Left cardiac atrium (tissue), 4 donors: ENCODE measurements around the gene ITGA7. TPM values are rescaled to one million over a fixed set of nuclear protein-coding genes. Genes with fewer than 3 reads are reported as not detected.

ENCODE experiments used
- ATAC-seq, 2 donors: fragments of 200-7000 bp; cut with Tn5 transposase; one replicate each; pipeline ENCODE4 v1.9.1; 2020; ENCODE audit warnings: mild to moderate bottlenecking in 2 of 2, moderate library complexity in 2 of 2
- DNase-seq: peaks from one replicate; pipeline ENCODE4 v3.0.0-alpha.2; 2020
- intact Hi-C, 2 donors: fragments of 100-400 bp; cut with DNase I; formaldehyde crosslinking; loops; one replicate each; pipeline versions ENCODE4 v1.14.1 to v1.15.1; 2022 to 2023
- total RNA-seq, 2 donors: library from RNA; stranded (reverse); fragmentation: NEBNext Ultra II Directional; extraction: Animal tissue kit (Norgen Biotek cat#: 25700); gene quantifications; one replicate each; pipeline ENCODE4 v1.2.1, GENCODE V29; 2021
- donor health status: DM: no; HTN: yes; CAD: no.
- donor health status: DM: no; HTN: yes; CAD: no; lungs with severe emphysema.
- donor health status: DM: yes; HTN: yes; CAD: no.
- donor health status: Dilated cardiomyopathy.

The ITGA7 gene
- total RNA-seq, 2 donors from 2014 or later: 395 to 448 TPM

DNA sequence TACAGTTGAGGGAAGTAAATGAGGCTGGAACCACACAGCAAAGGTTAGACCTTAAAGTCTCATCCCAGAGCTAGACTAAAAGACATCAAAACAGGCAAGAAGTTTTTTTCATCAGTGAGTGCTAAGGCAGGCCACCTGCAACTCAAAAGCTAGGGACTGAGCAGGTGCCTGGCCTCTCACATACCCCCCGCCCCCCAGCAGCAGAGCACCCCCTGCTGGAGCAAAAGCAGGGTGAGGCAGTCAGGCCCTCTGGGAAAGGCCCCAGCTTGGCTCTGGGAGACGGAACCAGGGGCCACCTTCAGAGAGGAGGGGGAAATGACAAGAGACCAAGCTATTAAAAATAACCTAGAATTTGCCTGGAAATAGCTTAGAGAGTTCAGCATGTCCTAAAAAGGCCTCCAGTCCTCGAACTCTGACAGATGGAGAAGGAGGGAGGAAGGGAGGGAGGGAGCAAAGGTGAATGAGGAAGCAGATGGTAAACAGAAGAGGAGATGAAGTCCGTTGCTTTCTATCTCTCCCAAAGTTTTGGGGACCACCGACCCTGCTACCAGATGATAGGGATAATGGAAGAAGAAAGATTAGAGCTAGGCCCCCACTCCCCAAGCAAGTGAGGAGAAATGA lies 1.8 kb downstream of the ITGA7 start:
- peak; percentile 19 for DNase-seq
- intact Hi-C loops: no loop called here
- no peak for ATAC-seq

DNA sequence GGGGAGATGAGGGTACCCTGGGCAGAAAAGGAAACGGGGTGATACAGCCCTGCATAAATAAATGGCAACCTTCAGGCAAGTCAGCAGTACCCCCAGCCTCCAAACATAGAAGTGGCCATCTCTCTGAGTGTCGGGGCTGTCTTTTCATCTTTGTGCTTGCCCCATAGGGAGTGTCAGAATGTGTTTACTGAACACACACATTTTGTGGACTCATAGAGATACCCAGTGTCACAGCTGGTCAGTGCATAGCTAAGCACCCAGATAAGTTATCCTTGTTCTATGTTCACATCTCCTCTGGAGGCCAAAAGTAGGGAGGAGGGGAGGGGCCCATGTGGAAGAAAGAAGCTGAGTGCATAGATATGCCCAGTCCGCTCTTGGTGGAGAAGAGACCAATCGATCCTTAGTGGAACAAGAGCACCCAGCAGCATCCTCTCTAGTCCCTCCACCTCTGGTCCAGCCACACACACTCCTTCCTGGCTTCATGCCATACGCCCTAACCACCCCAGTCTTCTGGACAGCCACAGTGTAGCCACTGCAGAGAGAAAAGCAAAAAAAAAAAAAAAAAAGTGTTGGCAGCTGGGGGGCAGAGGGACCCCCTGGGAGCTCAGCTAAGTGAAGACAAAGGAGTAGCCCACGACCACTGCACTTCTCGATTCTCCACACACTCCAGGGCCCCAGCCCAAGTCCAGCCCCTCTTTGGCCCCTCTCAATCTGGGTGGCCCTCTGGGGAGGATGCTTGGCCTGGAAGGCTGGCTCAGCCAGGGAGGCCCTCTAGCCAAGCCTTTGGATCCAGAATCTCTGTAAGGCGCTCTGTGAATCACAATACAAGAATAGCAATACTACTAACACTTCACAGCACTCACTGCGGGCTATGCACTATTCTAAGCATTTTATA lies 2.6 kb downstream of the ITGA7 start:
- peak; percentile 2 to 6 for ATAC-seq
- peak; percentile 26 for DNase-seq
- intact Hi-C loops: no loop called here

DNA sequence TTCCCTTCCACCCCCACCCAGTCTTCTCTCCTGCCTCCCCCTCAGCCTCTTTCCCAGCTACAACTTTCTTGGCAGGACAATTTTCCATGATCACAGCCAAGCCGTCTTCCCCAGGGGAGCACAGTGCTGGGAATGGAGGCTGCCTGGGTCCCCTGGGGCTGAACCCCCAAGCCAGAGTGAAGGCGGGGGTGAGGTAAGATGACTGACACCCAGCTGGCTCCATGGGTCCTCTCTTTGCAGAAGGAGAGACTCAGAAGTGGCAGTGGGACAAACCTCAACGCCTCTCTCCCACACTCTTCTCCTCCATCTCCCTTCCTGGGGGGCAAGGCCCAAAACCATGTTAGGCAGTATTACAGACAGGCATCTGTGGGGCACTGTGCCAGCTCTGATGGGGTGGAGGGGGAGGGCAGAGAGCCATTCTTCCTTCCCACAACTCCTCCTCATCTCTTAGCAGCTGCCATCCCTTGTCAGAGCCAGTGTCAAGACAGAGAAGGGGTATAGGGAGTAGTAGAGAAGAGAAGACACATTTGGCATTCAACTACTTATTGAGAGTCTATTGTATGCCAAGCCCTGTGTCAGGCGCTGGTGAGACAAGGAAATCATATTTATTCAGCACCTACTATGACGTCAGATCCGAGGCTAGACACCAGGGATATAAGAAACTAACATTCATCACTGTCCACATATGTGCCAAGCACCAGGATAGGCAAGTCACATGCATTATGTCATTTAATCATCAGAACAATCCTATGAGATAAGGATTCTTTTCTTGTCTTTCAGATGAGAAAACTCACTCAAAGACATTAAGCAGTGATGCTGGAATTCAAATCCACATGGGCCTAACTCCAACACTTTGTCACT lies 3.6 kb downstream of the ITGA7 start:
- ATAC-seq (peak; percentile 1 to 13), DNase-seq (peak; percentile 38)

DNA sequence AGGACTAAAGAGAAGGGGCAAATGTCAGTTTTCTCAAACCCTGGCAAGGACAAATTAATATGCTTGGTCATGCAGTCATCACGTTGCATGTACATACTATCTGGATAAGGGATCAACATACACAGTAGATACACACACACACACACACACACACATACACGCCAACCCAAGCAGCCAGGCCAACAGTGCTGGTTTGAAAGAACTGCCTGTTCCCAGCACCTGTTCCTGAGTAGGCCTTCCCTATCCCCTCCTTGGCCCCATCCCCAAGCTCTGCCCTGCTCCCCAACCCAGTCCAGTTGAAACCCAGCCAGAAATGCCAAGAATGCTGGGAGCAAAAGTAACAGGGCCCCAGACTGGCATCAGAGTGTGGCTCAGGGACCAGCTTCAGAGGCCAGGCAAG lies 4.4 kb downstream of the ITGA7 start:
- intact Hi-C loops: no loop called here
- ATAC-seq (peak; percentile 9 to 29), DNase-seq (peak; percentile 48)

More for the DNA sequence above, 3.6 kb downstream of the ITGA7 start:
- intact Hi-C loops: no loop called here

DNA sequence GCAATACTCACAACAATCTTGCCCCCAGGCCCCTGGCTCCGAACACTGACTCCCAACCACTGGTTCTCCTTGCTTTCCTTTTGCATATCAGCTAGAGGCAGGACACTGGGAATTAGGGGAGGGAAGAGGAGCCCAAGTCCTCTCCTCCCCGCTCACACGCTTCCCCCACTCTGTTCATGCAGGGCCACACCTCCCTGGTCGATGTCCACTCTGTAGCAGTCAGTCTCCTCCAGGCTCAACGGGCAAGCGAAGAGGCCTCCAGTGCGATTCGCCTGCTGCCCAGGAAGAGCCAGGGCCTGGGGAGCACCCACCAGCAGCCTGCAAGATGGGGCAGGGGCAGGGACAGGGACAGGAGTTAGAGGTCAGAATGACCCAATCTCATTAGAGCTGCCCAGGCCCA lies 4.8 kb downstream of the ITGA7 start:
- intact Hi-C loops: no loop called here
- DNase-seq (peak; percentile 18), ATAC-seq (peak in 1 of 2 donors; percentile 0)

DNA sequence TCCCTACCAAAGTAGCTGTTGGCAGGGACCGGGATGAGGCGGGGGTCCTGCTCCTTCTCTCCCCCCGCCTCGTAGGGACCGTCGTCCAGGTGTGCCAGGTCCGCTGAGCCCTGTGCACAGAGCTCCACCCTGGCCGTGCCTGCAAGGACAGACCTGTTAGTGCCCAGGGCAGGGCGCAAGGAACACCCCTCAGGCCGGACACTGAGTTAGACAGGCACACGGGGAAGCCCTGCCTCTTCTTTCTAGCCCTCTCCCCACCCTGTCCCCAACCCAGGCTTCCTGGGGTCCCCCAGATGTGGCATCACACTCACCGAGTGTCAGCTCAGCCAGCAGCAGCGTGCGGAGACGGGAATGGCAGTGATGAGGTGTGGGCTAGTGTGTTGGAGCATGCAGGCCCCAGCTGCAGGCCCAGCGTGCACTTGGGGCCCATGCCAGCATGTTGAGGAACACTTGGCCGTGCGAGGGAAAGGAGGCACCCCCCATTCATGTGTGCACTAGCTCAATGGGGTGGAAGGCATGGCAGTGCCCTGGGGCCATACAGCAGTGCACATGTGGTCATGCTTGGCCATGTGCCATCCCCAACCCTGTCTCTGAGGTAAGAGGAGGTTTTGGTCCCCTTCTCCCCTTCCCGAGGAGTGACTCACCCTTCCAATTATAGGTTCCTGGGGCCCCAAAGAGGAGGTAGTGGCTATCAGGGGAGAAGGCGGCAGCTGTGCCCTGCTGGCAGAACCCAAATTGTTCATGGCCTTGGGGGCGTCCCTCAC lies 7.3 kb downstream of the ITGA7 start:
- no peak for DNase-seq
- intact Hi-C loops: no loop called here

DNA sequence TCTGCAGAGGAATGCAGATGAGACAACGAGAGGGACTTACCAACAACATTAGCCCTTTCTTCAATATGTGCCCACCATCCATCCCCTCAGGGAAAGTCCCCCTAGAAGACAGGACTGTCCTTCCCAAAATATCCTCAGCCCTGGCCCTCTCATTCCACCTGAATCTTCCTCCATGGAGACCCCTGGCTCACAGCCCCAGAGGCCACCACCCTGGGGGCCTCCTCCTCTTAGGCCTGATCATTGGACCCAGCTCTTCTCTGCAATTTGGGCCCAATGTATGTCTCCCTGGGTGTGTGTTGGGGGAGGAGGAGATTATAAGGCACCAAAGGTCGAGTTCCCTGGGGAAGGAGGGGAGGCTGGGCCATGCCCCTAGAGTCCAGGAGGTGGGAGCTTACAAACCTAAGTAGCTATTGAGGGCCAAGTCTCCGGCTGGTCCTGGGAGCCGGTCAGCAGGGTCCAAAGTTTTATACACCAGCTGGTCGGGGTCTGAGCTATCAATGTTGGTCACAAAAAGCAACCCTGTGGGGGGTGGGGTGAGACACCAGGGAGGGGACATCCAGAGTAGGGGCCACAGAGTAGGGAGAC lies 8.1 kb downstream of the ITGA7 start:
- ATAC-seq: no peak
- no peak for DNase-seq
- intact Hi-C loops: no loop called here

More for the DNA sequence above, 7.3 kb downstream of the ITGA7 start:
- ATAC-seq: peak in 1 of 2 donors; percentile 27

DNA sequence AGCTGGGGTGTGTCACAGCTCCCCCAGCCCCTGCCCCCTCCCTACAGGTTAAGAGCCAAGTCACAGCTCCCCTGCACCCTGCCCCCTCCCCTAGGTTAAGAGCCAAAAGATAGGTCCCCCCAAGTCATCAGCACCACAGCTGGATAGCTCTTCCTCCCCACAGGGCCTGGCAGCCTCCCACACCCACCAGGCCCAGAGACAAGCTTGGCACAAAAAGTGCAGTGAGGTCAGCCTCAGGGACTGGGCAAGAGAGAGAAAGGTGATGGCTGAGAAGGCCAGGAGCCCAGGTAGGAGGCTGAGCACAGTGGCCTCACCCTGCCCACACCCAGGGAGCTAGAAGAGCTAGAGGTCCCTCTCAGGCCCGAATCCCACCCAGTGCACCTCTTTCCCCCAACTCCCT lies 8.7 kb downstream of the ITGA7 start:
- no peak for DNase-seq
- intact Hi-C loops: no loop called here
- ATAC-seq: no peak

DNA sequence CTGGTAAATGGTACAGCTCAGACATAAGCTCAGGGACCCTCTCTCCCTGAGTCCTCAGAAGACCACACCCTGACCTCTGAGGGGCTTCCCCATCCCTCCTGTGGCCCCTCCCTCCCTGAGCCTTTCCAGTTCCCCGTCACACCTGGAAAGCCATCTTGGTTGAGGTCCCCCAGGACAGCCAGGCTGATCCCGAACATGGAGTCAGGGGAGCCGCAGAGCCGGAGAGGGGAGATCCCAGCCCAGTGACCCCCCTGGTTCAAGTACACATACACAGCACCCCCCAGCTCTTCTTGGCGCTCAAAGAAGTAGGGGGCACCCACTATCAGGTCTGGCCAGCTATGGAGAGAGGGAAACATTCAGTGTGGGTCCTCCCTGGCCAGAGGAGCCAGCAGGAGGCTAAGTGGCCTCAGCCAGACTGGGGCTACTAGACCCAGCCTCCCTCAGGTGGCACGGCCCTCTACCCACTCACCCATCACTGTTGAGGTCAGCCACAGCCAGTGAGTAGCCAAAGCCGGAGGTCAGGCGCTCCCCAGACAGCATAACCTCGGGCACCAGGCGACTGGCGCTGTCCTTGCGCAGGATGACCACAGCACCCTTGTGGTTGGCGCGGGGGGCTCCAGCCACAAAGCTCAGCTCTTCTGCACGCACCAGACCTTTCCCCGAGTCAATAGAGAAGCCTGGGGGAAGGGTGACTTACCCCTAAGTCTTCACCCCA lies 9.3 kb downstream of the ITGA7 start:
- ATAC-seq (no peak), DNase-seq (no peak)
- intact Hi-C loops: no loop called here

DNA sequence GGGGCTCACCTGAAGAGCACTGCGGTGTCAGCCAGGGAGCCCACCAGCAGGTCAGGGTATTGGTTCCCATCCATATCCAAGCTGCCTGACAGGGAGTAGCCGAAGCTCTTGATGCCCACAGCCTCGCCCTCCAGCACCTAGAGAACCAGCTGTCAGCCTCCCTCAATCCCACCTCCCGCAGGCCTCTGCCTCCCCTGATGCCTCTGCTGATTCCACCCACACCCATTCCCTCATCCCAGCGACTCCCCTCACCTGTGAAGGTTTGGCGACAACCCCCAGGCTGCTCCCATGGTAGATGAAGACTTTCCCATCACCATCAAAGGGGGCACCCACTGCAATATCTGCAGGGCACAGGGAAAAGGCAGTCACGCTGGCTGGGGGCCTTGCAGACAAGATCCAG lies 10.0 kb downstream of the ITGA7 start:
- intact Hi-C loops: no loop called here
- DNase-seq: no peak

DNA sequence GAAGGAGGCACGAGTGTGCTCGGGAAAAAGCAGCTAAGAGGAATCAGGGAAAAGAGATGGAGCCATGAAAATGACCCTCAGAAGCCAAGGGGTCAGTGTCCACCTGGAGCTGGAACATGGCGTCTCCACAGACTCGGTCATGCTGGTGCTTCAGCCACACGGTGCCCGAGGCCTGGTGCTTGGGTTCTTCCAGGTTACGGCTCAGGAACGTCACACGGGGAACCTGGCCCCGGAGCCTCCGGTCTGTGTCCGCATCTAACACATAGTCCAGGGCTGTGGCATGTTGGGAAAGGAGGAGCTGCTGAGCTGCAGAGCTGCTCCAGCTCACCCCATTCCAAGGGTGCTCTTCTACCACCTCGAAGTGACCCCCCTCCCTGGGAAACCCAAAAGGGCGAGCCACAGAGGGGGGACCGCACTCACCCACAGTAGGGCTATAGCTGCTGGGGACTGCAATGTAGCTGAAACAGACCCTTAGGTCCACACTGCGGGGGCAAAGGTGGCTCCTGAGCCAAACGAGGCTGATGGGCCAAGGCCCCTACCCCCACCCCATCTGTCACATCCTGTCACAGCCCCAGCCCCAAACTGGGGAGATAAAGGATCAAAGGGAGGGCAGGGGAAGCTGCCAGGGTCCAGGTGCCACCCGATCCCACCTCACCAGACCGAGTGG lies 10.8 kb downstream of the ITGA7 start:
- ATAC-seq: no peak
- no peak for DNase-seq
- intact Hi-C loops: no loop called here

More for the DNA sequence above, 10.0 kb downstream of the ITGA7 start:
- no peak for ATAC-seq

DNA sequence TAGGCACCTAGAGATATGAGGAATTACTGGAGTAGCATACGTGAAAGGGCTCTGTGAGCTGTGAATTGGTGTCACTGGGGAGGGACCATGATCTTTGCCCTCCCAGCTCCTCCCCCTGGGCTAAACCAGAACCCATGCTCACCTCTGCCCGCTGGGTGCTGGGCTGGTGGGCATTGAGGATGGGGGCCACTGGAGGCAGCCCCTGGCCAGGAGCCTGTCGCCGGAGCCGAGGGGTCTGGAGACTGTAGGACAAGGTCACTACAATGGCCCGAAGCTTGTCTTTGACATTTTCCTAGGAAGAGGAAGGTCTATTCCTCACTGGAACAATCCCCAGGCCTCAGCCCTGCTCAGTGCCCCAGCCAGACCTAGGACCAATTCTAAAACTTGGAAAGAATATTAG lies 11.6 kb downstream of the ITGA7 start:
- DNase-seq (no peak), ATAC-seq (no peak)
- intact Hi-C loops: no loop called here

DNA sequence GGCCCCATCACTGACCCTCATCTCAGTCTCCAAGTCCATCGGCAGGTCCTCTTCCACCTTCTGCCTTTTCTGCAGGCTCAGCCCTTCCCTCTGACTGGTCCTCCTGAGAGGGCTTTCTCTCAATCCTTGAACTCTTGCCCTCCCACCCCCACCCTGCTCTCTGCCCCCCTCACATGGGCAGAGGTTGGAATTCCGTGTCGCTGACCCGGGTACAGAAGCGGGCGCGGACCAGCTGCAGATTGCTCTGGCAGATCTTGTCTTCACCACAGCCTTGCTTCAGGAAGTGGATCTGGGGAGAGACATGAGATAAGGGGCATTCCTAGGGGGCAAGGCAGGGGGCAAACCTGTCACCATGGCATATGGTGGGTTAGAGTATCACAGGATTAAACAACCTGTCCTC lies 12.4 kb downstream of the ITGA7 start:
- intact Hi-C loops: no loop called here
- ATAC-seq (no peak), DNase-seq (no peak)

DNA sequence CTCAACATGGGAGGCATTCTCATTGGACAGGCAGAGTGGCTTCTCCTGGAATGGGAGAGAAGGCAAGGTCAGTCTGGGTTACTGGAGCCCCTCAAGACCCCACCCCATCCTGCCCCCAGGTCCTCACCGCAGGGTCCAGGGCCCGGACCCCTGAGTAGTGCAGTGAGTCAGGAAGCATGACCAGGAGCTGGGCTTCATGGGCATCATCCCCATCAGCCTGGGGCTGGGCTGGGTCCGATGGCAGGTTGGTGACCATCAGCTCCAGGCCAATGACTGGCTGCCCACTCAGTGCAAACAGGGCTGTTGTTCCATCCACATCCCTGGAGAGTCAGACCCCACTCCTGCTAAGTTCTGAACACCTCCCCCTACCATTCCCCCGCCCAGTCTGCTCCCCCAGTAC lies 13.1 kb downstream of the ITGA7 start:
- intact Hi-C loops: no loop called here
- peak in 1 of 2 donors; percentile 5 for ATAC-seq
- no peak for DNase-seq

DNA sequence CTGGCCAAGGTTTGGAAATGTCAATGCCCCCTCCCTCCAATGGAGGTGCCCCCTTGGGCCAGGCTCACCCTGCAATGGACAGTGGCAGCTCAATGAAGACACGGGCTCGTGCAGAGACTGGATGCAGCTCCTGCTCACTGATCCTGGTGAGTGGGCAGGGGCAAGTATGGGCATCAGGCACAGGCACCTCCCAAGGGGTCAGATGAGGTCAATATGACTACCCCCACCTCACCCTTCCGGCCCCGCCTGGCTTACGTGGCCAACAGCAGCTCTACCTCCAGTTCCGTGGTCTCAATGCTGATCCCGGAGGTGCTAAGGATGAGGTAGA lies 13.6 kb downstream of the ITGA7 start:
- DNase-seq (no peak), ATAC-seq (no peak)
- intact Hi-C loops: no loop called here

DNA sequence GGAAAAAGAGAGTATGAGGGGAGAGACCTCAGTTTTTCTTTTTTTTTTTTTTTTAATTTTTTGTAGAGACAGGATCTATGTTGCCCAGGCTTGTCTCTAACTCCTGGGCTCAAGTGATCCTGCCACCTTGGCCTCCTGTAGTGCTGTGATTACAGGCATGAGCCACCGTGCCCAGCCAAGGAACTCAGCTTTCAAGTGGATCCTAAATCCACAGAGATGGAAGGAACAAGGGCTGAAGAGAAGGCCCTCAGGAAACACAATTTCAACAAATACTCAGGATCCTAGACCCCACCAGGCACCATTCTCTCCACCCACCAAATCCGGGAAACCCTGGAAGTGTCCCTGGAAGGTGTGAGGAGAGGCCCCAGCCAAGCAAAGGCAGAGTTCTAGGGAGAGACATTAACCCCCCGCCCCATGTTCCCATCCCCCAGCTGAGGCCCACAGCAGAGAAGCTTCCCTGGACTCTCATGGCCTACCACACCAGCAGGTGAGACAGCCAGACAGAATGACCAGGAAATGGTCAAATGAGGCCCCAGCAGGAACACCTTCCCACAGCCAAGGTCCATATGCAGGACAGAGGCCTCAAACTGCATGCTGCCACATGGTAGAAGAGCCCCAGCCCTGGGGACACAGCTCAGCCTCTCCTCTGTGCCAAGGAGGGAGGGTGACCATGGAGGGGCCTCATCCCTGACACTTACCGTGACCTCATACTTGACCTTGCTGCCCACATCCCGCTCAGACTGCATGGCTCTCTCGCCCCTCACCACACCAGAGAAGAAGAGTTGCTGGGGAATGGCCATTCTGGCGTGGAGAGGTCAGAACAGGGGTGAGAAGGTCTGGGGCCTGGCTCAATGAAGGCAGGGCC lies 14.1 kb downstream of the ITGA7 start:
- DNase-seq: no peak
- ATAC-seq: peak in 1 of 2 donors; percentile 4
- intact Hi-C loops: no loop called here
